HEK293T (cell line): ENCODE measurements around the gene NPHP1.

Source experiments
- ARNT ChIP-seq: fragments of 450-650 bp; IDR thresholded peaks from 2 replicates; pipeline ENCODE4 v1.6.1; 2017; ENCODE audit warnings: mild to moderate bottlenecking
- BHLHE40 ChIP-seq: fragments of 450-650 bp; IDR thresholded peaks from 2 replicates; pipeline ENCODE4 v1.6.1; 2016; ENCODE audit warnings: mild to moderate bottlenecking, moderate library complexity, borderline replicate concordance
- CTBP1 ChIP-seq: fragments of 450-650 bp; IDR thresholded peaks from 2 replicates; pipeline ENCODE4 v1.6.1; 2016; ENCODE audit warnings: borderline replicate concordance
- ELF4 ChIP-seq: fragments of 450-650 bp; IDR thresholded peaks from 2 replicates; pipeline ENCODE4 v1.6.1; 2017; ENCODE audit warnings: antibody characterized with exemption
- FOXA1 ChIP-seq: fragments of 450-650 bp; IDR thresholded peaks from 2 replicates; pipeline ENCODE4 v1.6.1; 2016; ENCODE audit warnings: mild to moderate bottlenecking
- FOXK2 ChIP-seq: fragments of 450-650 bp; IDR thresholded peaks from 2 replicates; pipeline ENCODE4 v1.6.1; 2016; ENCODE audit warnings: mild to moderate bottlenecking
- FOXM1 ChIP-seq: fragments of 450-650 bp; IDR thresholded peaks from 2 replicates; pipeline ENCODE4 v1.6.1; 2017; ENCODE audit warnings: mild to moderate bottlenecking, borderline replicate concordance
- L3MBTL2 ChIP-seq: fragments of 450-650 bp; conservative IDR thresholded peaks from 2 replicates; pipeline ENCODE4 v1.6.1; 2016; ENCODE audit warnings: mild to moderate bottlenecking
- LEF1 ChIP-seq: fragments of 450-650 bp; IDR thresholded peaks from 2 replicates; pipeline ENCODE4 v1.6.1; 2017; ENCODE audit warnings: mild to moderate bottlenecking, borderline replicate concordance
- NFRKB ChIP-seq: fragments of 450-650 bp; IDR thresholded peaks from 2 replicates; pipeline ENCODE4 v1.6.1; 2016; ENCODE audit warnings: mild to moderate bottlenecking, moderate library complexity
- SP1 ChIP-seq: fragments of 450-650 bp; IDR thresholded peaks from 2 replicates; pipeline ENCODE4 v1.6.1; 2017
- SUZ12 ChIP-seq: fragments of 450-650 bp; IDR thresholded peaks from 2 replicates; pipeline ENCODE4 v1.6.1; 2016; ENCODE audit warnings: mild to moderate bottlenecking
- TARDBP ChIP-seq: fragments of 450-650 bp; IDR thresholded peaks from 2 replicates; pipeline ENCODE4 v1.6.1; 2016
- TF ChIP-seq, protein P1 (sequence below): fragments of 450-650 bp; IDR thresholded peaks from 2 replicates; pipeline ENCODE4 v1.6.1; 2016

DNA sequence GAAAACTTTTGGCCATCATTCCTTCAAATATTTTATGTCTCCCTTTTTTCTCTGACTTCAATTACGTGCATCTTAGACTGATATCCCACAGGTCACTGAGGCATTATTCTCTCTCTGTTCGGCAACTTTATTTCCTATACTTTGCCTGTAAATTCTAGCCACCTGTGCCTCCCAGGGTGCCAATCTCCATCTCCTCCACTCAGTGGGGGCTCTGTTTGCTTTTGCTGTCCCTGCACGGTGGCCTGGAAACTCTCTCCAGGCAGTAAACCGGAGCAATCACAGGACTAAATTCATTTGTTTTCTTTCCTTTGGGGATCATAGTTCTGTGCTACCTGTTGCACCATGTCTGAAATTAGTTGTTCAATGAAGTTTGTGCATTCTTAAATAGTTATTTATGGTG lies 17.1 kb upstream of the NPHP1 start:
- no peak for TF ChIP-seq SP1
- TF ChIP-seq ARNT = no peak
- TF ChIP-seq, protein P1, sequence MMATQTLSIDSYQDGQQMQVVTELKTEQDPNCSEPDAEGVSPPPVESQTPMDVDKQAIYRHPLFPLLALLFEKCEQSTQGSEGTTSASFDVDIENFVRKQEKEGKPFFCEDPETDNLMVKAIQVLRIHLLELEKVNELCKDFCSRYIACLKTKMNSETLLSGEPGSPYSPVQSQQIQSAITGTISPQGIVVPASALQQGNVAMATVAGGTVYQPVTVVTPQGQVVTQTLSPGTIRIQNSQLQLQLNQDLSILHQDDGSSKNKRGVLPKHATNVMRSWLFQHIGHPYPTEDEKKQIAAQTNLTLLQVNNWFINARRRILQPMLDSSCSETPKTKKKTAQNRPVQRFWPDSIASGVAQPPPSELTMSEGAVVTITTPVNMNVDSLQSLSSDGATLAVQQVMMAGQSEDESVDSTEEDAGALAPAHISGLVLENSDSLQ = no peak
- no peak for TF ChIP-seq SUZ12
- TF ChIP-seq TARDBP = no peak
- no peak for TF ChIP-seq FOXK2
- no peak for TF ChIP-seq FOXM1
- TF ChIP-seq ELF4 = no peak
- no peak for TF ChIP-seq LEF1
- TF ChIP-seq FOXA1 = no peak
- no peak for TF ChIP-seq BHLHE40
- TF ChIP-seq NFRKB = no peak
- no peak for TF ChIP-seq CTBP1
- TF ChIP-seq L3MBTL2 = no peak
